GM12891 (cell line): ENCODE data around the gene EML6.
"Not testable (repeated sequence)": the region's sequence is repeated elsewhere in the genome, so short reads cannot be mapped to it uniquely, and the experiment has no call there.

Source experiments
- DNase-seq: peaks from one replicate; pipeline ENCODE4 v3.0.0; 2011; ENCODE audit warnings: low spot score; ENCODE audit not compliant: insufficient read length
- FAIRE-seq: peaks from 2 replicates; lab custom pipeline; 2011; peaks lifted over from hg19 to GRCh38; lab: Jason Lieb, UNC
- PAX5 ChIP-seq: IDR thresholded peaks from 2 replicates; pipeline ENCODE4 v1.6.1; 2011; ENCODE audit warnings: low read length, moderate library complexity, mild to moderate bottlenecking; ENCODE audit not compliant: insufficient read depth, severe bottlenecking
- POLR2A ChIP-seq: IDR thresholded peaks from 2 replicates; pipeline ENCODE4 v1.6.1; 2011; ENCODE audit warnings: low read depth, low read length, control low read depth
- POLR2AphosphoS5 ChIP-seq: IDR thresholded peaks from 2 replicates; pipeline ENCODE4 v1.6.1; 2011; ENCODE audit warnings: low read depth, low read length, control low read depth
- POU2F2 ChIP-seq: IDR thresholded peaks from 2 replicates; pipeline ENCODE4 v1.6.1; 2011; ENCODE audit warnings: low read depth, mild to moderate bottlenecking, control low read depth, low read length, moderate library complexity
- SPI1 ChIP-seq: IDR thresholded peaks from 2 replicates; pipeline ENCODE4 v1.6.1; 2011; ENCODE audit warnings: low read depth, low read length, control low read depth
- TAF1 ChIP-seq: IDR thresholded peaks from 2 replicates; pipeline ENCODE4 v1.6.1; 2011; ENCODE audit warnings: low read depth, low read length, control low read depth

Gene EML6

DNA sequence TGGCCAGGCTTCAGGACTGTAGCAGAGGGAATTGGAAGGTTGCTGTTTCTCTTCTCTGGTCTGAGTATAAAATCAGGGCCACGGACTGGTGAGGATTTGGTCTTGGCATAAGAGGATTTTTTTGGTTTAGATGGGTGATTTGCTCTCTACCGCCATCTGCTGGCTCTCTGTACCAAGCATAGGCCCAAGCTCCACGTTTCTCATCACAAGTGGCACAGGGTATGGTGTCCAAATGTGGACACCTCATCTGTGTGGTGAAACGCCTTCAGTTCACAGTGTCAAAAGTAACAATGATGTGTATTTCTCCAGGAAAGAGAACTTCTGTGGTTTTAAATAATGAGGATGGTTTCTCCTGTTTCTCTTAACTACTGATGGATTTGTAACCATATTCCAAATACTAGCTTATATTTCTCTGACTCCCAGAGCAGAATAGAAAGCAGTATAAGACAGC lies 115.1 kb downstream of the EML6 start:
- TF ChIP-seq TAF1: no peak
- TF ChIP-seq POU2F2: no peak
- FAIRE-seq (peak; percentile 82), DNase-seq (peak; percentile 34)

GRCh38 chr2:54839461-54840255 lies 116.2 kb downstream of the EML6 start:
- DNase-seq (no peak), FAIRE-seq (no peak)
- TF ChIP-seq POLR2A (no peak), SPI1 (no peak), TAF1 (no peak), POLR2AphosphoS5 (no peak), PAX5 (no peak)

- DNase-seq (no peak), FAIRE-seq (no peak)
Measured at GRCh38 chr2:54840559-54841468, 117.4 kb downstream of the EML6 start.

GRCh38 chr2:54841500-54841899 lies 118.0 kb downstream of the EML6 start:
- not testable (repeated sequence) for FAIRE-seq, DNase-seq

More at GRCh38 chr2:54840559-54841468, 117.4 kb downstream of the EML6 start:
- TF ChIP-seq SPI1 (no peak), POLR2A (no peak), TAF1 (no peak), POU2F2 (no peak), PAX5 (no peak), POLR2AphosphoS5 (no peak)

GRCh38 chr2:54845094-54845493 lies 121.6 kb downstream of the EML6 start:
- TF ChIP-seq SPI1: peak; percentile 83
- no peak for TF ChIP-seq POLR2A
- FAIRE-seq (no peak), DNase-seq (no peak)

DNA sequence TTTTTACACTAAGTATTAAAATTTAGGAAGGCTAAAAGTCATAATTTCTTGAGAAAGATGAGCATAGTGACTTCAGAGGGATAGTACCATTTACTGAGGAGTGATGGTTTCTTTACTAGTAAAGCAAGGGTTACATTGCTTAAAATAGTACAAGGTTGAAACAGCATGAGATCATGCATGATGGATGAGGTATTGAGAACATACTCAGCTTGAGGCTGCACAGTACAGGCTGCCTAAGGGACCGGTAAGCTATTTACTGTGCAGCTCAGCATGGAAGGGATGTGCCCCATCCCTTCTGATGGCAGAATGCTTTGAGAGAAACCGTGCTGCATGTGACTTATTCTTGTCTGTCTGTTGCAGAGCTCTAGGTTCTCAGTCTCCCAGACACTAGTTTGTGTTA lies 122.1 kb downstream of the EML6 start:
- DNase-seq (no peak), FAIRE-seq (peak; percentile 5)
- TF ChIP-seq POLR2A (no peak), TAF1 (no peak), POU2F2 (no peak), SPI1 (no peak), POLR2AphosphoS5 (no peak)

DNA sequence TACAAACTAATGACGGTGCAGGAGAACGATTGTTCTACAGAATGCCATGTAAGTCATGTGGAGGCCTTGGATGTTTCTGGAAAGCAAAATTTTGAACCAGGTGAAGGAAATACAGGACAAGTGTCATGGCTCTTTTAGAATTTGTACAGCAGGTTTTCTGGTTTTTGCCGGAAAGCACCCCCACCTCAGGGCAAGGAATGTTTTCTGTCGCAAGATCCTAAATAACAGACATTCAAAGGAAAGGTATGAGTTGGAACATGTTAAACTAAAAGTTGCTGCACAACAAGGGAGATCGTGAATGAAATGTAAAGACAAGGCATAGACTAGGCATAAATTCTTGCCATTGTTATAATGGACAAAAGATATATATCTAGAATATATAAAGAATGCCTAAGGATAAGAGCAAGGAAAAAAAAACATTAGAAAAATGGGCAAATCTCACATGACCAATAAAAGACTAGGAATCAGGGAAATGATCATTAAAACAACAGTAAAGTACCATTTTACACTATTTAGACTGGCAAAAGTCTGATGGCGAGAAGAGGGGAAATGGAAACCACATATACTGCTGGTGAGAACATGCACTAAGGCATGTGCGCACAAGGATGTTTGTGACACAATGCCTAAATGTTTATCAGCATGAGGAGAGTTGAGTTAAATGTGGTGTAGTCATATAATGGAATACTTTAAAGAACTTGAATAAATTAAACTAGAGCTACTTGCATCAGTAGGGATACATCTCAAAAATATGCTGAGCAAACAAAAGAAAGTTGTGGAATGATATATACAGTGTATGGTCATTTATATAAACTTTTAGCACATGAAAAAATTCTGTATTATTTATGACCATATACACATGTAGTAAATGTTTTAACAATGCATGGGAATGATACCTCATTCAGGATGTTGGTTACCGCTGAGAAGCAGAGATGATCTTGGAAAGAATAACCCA lies 127.0 kb downstream of the EML6 start:
- DNase-seq: no peak
- no peak for FAIRE-seq
- no peak for TF ChIP-seq POU2F2
- TF ChIP-seq POLR2A: no peak
- no peak for TF ChIP-seq TAF1
- TF ChIP-seq POLR2AphosphoS5: no peak

GRCh38 chr2:54853616-54854310 lies 130.3 kb downstream of the EML6 start:
- no peak for TF ChIP-seq TAF1
- TF ChIP-seq POLR2AphosphoS5: no peak
- no peak for TF ChIP-seq PAX5
- no peak for TF ChIP-seq POLR2A
- TF ChIP-seq SPI1: no peak
- no peak for TF ChIP-seq POU2F2
- no peak for DNase-seq
- no peak for FAIRE-seq

GRCh38 chr2:54855434-54855833 lies 132.0 kb downstream of the EML6 start:
- TF ChIP-seq TAF1: no peak
- TF ChIP-seq SPI1: no peak
- TF ChIP-seq POU2F2: no peak
- no peak for TF ChIP-seq POLR2AphosphoS5
- TF ChIP-seq POLR2A: no peak
- no peak for TF ChIP-seq PAX5
- FAIRE-seq: no peak

More at GRCh38 chr2:54855434-54855833, 132.0 kb downstream of the EML6 start:
- DNase-seq: no peak
